ENCODE data around the gene NOC2L.

Gene NOC2L

DNA sequence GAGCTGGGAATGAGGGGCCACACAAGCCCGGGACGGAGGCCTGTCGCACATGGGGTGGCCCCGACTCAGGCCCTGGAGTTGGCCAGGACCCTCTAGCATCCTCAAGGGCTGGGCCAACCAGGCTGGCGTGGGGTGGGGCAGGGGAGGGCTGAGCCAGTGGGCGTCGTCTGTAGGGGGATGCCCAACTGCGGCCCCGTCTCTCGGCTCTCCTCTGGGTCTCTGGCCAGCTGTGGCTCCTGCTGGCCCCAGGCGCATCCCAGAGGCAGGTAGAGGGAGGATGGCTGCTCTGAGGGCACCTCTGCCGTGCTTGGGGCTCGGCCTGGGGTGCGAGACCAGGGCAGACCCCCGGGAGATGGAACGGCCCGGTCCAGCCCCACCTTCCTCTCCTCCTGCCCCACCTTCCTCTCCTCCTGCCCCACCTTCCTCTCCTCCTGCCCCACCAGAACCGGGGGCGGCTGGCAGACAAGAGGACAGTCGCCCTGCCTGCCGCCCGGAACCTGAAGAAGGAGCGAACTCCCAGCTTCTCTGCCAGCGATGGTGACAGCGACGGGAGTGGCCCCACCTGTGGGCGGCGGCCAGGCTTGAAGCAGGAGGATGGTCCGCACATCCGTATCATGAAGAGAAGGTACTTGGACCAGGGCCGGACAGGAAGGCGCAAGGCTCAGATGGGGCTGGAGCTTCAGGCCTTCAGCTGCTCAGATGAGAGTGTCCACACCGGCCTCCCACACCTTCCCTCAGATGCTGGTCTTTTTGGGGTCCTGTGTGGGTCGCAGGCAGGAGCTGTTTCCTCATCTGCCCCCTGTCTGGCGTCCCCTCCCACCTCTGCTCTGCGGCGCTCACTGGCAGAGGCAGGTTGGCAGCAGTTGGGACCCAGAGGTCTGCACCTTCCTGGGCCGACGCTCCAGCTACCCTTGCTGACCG, 29.1 kb downstream of the NOC2L start:
- DNase-seq (ENCODE audit: low read depth) = no peak

GRCh38 chr1:928825-929661, 30.0 kb downstream of the NOC2L start:
- DNase-seq (ENCODE audit: low read depth) = no peak

GRCh38 chr1:927748-928147, 31.3 kb downstream of the NOC2L start:
- no peak for DNase-seq (ENCODE audit: low read depth)

DNA sequence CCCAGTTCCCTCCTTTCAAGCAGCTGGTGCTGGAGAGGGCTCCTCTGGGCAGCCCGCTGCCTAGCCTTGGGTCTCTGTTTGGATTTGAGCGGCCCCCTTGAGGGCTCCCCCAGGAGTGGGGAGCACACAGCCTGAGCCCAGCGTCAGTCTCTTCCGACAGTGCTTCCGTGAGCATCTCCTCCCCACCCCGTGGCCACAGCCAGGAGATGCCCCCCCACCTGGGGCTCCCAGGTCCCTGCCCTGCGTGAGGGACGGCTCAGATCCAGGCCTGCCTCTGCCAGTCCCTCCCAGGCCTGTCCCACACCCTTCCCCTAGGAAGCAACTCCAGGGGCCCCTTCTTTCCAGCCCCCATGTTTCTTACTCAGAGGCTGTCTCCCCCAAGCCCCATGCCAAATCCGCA, 31.8 kb downstream of the NOC2L start:
- no peak for DNase-seq (ENCODE audit: low read depth)

DNA sequence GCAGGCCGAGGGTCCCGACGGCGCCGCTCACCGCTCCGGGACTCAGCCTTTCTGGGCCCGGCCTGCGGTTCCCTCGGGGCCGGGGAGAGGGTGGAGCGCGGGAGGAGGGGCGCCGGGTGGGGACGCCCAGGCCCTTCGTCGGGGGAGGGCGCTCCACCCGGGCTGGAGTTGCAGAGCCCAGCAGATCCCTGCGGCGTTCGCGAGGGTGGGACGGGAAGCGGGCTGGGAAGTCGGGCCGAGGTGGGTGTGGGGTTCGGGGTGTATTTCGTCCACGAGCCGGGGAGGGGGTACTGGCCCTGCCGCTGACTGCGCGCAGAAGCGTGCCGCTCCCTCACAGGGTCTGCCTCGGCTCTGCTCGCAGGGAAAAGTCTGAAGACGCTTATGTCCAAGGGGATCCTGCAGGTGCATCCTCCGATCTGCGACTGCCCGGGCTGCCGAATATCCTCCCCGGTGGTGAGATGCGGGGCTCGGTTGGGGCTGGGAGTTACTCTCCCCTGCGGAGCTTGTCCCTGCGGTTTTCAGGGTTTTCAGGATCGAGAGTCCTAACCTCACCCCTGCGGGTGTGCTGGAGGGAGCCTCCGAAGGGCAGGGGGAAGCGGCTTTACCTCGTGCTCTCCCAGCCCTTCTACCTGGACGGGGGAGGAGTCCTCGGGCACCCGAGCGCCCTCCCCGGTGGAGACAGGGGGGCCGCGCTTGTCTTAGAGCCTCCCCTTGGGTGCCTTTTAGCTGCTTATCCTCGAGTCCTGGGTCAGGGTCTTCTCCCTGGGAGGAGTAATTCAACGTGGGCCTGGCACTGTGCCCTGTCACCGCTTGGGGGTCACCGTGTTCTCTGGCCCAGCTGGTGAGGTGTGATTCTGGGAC, 33.3 kb downstream of the NOC2L start:
- DNase-seq (ENCODE audit: low read depth) = no peak

DNA sequence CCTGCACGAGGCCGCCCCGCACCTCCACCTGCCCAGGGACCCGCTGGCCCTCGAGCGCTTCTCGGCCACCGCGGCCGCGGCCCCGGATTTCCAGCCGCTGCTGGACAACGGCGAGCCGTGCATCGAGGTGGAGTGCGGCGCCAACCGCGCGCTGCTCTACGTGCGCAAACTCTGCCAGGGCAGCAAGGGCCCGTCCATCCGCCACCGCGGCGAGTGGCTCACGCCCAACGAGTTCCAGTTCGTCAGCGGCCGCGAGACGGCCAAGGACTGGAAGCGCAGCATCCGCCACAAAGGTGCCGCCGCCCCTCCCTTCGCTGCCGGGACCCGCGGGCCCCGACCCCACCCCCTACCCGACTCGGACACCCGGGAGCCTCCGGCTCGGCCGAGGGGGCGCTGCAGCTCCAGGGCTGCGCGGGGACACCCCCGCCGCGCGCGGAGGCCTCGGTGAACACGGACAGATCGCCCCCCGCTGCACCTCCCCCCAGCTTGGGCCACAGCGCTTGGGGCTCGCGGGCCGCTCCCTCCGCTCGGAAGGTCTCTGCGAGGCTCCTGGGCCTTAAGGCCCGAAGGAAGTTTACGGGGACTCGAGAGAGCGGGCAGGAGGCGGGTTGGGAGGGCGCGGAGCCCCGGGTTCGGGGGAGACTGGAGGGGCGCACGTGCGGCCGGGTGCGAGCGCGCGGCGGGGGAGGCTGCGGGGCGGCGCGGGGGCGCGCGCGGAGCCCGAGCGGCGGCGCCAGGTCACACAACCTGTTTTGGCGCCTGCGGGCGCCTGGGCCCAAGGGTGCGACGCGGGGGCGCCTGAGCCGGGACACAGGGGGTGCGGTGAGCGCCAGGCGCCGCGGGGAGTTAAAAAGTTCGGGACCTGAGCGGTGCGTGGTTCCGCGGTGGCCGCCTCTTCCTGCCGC, 34.1 kb downstream of the NOC2L start:
- DNase-seq (ENCODE audit: low read depth) = no peak

DNA sequence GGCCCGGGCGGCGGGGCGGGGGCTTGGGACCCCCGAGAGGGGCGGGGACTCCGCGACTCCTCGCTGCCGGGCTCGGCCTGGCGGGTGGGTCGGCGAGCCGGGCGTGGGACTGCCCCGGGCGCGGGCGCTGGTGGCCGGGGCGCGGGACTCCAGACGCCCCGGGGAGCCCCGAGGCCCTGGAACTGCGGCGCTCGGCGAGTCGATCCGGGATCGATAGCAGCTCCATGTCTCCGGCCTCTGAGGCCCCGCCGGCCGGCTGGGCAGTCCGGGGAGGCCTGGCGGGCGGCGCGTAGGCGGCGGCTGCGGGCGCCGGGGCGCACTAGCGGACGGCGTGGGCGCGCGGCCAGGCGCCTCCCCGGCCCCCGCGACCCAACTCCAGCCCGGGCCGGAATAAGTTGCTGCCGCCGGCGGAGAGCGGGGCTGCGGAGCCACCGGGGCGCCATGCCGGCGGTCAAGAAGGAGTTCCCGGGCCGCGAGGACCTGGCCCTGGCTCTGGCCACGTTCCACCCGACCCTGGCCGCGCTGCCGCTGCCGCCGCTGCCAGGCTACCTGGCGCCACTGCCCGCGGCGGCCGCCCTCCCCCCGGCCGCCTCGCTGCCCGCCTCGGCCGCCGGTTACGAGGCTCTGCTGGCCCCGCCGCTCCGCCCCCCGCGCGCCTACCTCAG, 34.9 kb downstream of the NOC2L start:
- DNase-seq (ENCODE audit: low read depth) = no peak

GRCh38 chr1:923131-923990, 35.7 kb downstream of the NOC2L start, which contains the start of gene SAMD11:
Gene SAMD11 (plus strand): TSS chr1:923923. CDS start chr1:924432, 509 bp downstream.
- no peak for DNase-seq (ENCODE audit: low read depth)

DNA sequence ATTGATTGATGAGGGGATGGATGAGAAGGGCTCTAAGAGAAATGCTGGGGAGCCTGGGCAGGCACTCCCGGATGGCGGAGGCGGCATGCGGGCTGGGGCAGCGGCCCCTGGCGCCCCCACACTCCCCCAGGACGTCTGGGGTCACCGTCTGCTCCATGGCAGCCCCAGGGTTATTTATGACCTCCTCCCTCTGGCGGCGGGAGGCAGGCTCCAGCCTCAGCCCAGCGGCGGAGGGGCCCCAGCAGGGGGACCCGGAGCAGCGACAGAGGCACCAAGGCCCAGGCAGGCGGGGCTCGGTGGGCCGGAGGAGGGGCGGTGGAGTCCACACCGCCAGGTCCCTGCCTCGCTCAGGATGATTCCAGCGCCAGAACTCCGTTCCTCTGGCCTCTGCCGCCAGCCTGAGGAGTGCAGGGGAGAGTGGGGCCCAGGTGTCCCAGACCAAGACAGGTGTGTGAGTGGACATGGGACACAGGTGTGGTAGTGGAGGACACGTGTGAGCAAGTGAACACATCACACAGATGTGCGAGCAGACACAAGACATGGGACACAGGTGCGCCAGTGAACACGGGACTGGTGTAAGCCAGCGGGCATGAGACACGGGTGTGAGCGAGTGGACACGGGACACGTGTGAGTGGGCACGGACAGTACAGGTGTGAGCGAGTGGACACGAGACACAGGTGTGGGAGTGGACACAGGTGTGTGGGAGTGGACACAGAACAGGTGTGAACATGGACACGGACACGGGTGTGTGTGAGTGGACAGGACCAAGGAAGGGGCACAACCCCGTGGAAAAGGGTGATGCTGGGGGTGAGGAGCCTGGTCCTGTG, 37.8 kb downstream of the NOC2L start:
- no peak for DNase-seq (ENCODE audit: low read depth)

- DNase-seq (ENCODE audit: low read depth) = no peak
Measured at GRCh38 chr1:920521-920920, 38.5 kb downstream of the NOC2L start.

DNA sequence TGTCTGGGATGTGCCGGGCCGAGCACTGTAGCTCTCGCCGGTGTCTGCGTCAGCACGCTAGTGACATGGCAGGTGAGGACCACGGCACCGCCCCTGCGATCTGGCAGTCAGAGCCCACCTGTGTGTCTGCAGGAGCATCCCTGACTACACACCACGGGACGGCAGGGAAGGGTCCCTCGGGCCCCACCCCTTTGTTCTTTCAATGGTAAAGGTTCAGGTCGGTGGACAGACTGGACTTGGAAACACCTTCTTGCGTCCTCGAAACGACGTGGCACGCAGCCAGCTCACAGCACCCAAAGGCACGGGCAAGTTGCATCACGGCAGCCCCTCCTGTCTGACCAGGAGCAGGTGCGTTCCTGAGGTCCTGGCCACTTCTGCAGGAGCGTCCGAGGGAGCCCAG, 39.0 kb downstream of the NOC2L start:
- DNase-seq (ENCODE audit: low read depth) = no peak

- DNase-seq (ENCODE audit: low read depth) = no peak
Measured at GRCh38 chr1:919271-919872, 39.7 kb downstream of the NOC2L start.

DNA sequence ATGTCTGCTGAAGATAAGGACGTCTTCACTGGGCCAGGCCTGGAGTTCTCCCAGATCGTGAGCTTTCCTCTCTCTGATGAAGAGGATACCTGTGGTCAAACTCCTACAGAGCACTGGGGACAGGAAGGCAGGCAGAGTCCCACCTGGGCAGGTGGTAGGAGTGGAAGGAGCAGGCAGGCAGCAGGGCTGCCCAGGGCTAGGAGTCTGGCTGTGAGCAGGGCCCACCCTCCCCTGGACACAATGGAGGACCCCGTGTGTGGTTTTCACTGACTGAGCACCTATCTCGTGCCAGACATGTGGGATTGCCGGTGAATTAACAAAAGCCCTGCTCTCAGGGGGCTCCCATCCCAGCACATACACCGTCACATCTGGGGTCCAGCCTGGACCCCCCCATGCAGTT, 40.2 kb downstream of the NOC2L start:
- DNase-seq (ENCODE audit: low read depth) = no peak

DNA sequence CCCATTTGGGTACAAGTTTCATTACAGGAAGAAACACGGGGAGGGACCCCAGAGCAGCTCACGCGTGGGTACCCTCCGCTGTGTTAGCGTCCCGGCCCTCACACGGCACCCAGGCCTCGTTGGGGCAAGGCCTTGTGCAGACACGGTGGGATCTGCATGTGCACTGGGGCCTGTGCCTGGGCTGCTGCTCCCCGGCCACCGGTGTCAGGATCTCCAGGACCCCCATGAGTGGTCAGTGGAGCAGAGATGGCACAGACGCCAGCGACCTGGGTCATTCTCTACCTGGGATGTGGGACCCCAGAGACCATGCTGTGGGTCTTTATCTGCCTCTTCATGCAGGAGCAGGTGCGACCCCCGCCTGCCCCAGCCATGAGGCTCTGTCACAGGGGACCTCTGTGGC, 40.7 kb downstream of the NOC2L start:
- DNase-seq (ENCODE audit: low read depth) = no peak

DNA sequence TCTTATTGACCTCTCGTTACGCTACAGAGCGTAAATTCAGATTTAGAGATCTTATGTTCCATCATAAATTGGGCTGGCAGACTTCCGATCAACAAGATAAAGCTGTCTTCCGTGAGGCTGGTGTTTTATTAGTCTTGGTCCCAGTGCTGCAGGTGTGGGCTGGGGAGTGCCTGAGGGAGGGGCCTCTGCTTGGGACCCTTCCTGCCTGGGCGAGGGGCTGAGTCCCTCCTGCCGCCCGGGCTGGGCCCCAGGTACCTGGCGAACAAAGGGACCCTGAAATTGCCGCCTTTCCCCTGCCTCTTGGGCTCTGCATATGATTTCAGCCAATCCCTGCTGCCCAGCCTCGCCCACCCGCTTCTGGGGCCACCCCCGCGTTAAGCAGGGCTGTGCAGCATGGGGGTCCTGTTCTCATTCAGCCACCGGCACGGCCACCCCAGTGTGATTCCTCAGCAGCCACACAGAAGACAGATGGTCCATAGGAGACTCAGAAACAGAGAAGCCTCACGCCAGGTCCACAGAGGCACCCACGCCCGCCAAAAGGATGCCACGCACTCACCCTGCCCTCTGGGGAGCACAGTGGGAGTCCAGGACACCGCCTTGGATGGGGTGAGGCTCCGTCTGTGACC, 41.5 kb downstream of the NOC2L start:
- no peak for DNase-seq (ENCODE audit: low read depth)

DNA sequence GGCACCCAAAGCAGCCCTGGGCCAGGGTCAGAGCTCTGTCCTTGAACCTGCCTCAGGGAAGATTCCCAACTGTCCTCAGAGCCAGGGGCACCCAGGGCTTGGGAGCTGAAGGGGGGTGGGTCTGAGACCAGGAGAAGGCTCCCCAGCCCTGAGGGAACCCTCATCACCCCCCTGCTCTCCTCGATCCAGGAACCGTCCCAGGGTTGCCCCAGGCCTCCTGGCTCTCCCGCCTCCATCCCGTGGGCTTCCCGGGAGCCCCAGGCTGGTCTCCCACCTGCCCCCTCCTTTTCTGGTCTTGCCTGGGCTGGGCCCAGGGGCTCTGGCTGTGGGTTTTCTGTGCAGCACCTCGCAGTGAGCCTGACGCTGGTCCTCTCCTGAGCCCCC, 42.0 kb downstream of the NOC2L start:
- DNase-seq (ENCODE audit: low read depth) = no peak

DNA sequence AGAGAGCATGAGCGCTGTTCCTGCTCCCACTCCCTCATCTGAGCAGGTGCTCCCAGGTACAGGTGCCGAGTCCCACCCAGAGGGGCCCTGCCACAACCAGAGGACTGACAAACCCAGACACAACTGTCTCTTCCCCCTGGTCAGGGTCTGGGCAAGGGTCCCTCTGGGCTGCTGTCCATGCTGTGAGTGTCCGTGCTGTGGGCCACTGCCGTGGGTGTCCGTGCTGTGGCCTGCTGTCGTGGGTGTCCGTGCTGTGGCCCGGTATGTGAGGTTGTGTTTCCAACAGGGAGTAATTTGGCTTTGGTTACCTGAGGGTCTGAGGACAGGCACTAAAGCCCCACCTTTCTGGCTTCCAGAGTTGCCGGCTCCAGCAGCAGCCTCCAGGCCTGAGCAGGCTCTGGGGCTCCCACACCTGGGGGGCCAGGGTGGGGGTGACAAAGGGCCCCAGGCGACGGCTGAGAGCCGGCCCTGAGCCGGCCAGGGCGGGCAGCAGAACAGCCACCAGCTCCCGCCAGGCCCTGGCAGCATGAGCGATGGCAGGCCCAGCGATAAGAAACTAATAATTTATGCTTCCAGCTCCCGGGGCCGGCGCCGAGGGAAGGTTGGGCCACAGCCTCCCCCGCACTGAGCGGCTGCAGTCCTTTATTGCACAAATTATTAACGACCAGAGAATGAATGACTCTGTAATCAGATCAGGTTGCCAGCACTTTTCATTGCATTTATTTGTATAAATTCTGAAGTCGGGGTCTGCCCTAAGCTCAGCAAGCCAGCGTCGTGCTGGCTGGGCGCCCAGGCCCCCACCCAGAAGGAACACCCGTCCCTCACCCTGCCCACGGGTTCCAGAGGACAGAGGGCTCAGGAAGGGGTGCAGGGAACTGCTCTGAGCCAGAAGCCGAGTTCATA, 42.6 kb downstream of the NOC2L start:
- DNase-seq (ENCODE audit: low read depth) = no peak
